GM12878 (cell line): ENCODE data around the gene ETV4. TPM values are rescaled to one million over a fixed set of nuclear protein-coding genes. Genes with fewer than 3 reads are reported as not detected.

ENCODE experiments used
- ATAC-seq: fragments of 200-7000 bp; cut with Tn5 transposase; 3 replicates; pipeline ENCODE4 v1.9.1; 2020; ENCODE audit warnings: mild to moderate bottlenecking, moderate library complexity
- BruUV-seq: library from RNA; stranded (reverse); fragments of 400-500 nt; replicated peaks from 2 replicates; lab custom pipeline; 2021; lab: Mats Ljungman, UMichigan
- CTCF ChIA-PET: fragments of 300-600 bp; sonication (Branson Sonifier 250); formaldehyde crosslinking; extraction: SDS; loops from one replicate; lab custom pipeline; 2021; ENCODE audit warnings: inconsistent platforms; lab: Yijun Ruan, JAX
- POLR2A ChIA-PET: fragments of 350-600 bp; formaldehyde crosslinking; extraction: SDS; loops from one replicate; lab custom pipeline; 2021; ENCODE audit warnings: inconsistent platforms; lab: Charles Lee
- RAD21 ChIA-PET: fragments of 300-600 bp; sonication (Branson Sonifier 250); formaldehyde crosslinking; loops from one replicate; lab custom pipeline; 2023; ENCODE audit warnings: antibody characterized with exemption; ENCODE audit not compliant: unreplicated experiment; lab: Charles Lee
- SMC1A ChIA-PET: fragments of 300-600 bp; sonication (Branson Sonifier 250); formaldehyde crosslinking; loops from one replicate; lab custom pipeline; 2023; ENCODE audit not compliant: unreplicated experiment, uncharacterized antibody; lab: Charles Lee
- DNase-seq: peaks from one replicate; pipeline ENCODE4 v3.0.0-alpha.2; 2011; ENCODE audit warnings: low read depth, low spot score
- FAIRE-seq: peaks from 3 replicates; lab custom pipeline; 2011; peaks lifted over from hg19 to GRCh38; lab: Jason Lieb, UNC
- H2AFZ ChIP-seq: 2 replicates; pipeline ENCODE4 v1.6.0; 2011; ENCODE audit warnings: low read depth, low read length, control low read depth; ENCODE audit not compliant: control insufficient read depth
- H3K27ac ChIP-seq: 2 replicates; pipeline ENCODE4 v1.5.1; 2011; ENCODE audit warnings: control low read depth; ENCODE audit not compliant: control insufficient read depth, insufficient read depth
- H3K27me3 ChIP-seq, 2 experiments: replicated peaks in 1 of 2; 2 replicates each; pipeline versions ENCODE4 v1.6.0 to v1.6.1; 2011; ENCODE audit warnings: low read length in 1 of 2; ENCODE audit not compliant: control insufficient read depth in 2 of 2, insufficient read depth in 2 of 2
- H3K36me3 ChIP-seq, 2 experiments: 2 replicates each; pipeline ENCODE4 v1.5.1; 2011; ENCODE audit warnings: low read length in 1 of 2; ENCODE audit not compliant: control insufficient read depth in 2 of 2, insufficient read depth in 2 of 2
- H3K4me1 ChIP-seq: 2 replicates; pipeline ENCODE4 v1.6.1; 2011; ENCODE audit warnings: mild to moderate bottlenecking, low read length, moderate library complexity, mixed read lengths; ENCODE audit not compliant: control insufficient read depth, insufficient read depth
- H3K4me2 ChIP-seq: 2 replicates; pipeline ENCODE4 v1.6.0; 2011; ENCODE audit warnings: control low read depth; ENCODE audit not compliant: control insufficient read depth, insufficient read depth
- H3K4me3 ChIP-seq: fragments of 200-600 bp; sonication (generic); 2 replicates; pipeline ENCODE4 v1.5.1; 2016
- H3K79me2 ChIP-seq: 2 replicates; pipeline ENCODE4 v1.6.0; 2011; ENCODE audit warnings: low read length; ENCODE audit not compliant: control insufficient read depth, insufficient read depth
- H3K9ac ChIP-seq: 2 replicates; pipeline ENCODE4 v1.8.0; 2011; ENCODE audit warnings: low read length, control low read depth, mixed read lengths; ENCODE audit not compliant: control insufficient read depth, insufficient read depth
- H3K9me3 ChIP-seq: replicated peaks from 3 replicates; pipeline ENCODE4 v1.5.1; 2011; ENCODE audit warnings: mild to moderate bottlenecking, low read length; ENCODE audit not compliant: control insufficient read depth, insufficient read depth
- H4K20me1 ChIP-seq: 2 replicates; pipeline ENCODE4 v1.6.0; 2011; ENCODE audit not compliant: control insufficient read depth, insufficient read depth
- E2F8 ChIP-seq: fragments of 450-650 bp; IDR thresholded peaks from 2 replicates; pipeline ENCODE4 v1.6.1; 2018; ENCODE audit warnings: mild to moderate bottlenecking, low read depth, moderate library complexity; ENCODE audit not compliant: partially characterized antibody
- ETV6 ChIP-seq, 2 experiments: fragments of 450-650 bp in 1 of 2; IDR thresholded peaks in 1 of 2; conservative IDR thresholded peaks in 1 of 2; 2 replicates each; pipeline ENCODE4 v1.6.1; 2014; ENCODE audit warnings: antibody characterized with exemption in 1 of 2, borderline replicate concordance in 1 of 2, low read depth in 1 of 2, mild to moderate bottlenecking in 1 of 2, moderate library complexity in 1 of 2
- JUNB ChIP-seq: IDR thresholded peaks from 2 replicates; pipeline ENCODE4 v1.6.1; 2016; ENCODE audit warnings: antibody characterized with exemption, mild to moderate bottlenecking
- KDM1A ChIP-seq: fragments of 200-600 bp; sonication (generic); IDR thresholded peaks from 2 replicates; pipeline ENCODE4 v1.6.1; 2016; ENCODE audit warnings: borderline replicate concordance
- RAD51 ChIP-seq: fragments of 450-650 bp; IDR thresholded peaks from 2 replicates; pipeline ENCODE4 v1.6.1; 2016; ENCODE audit warnings: moderate library complexity, mild to moderate bottlenecking, inconsistent platforms
- RCOR1 ChIP-seq: conservative IDR thresholded peaks from 2 replicates; pipeline ENCODE4 v1.6.1; 2012; ENCODE audit warnings: low read depth, low read length, improper control_type of control experiment
- RUNX3 ChIP-seq: IDR thresholded peaks from 2 replicates; pipeline ENCODE4 v1.6.1; 2012; ENCODE audit warnings: low read length, inconsistent platforms
- SMC3 ChIP-seq: IDR thresholded peaks from 2 replicates; pipeline ENCODE4 v1.6.1; 2011; ENCODE audit warnings: low read length, improper control_type of control experiment, borderline replicate concordance
- TCF3 ChIP-seq: IDR thresholded peaks from 2 replicates; pipeline ENCODE4 v1.6.1; 2012; ENCODE audit warnings: low read depth, mild to moderate bottlenecking, low read length, borderline replicate concordance; ENCODE audit not compliant: insufficient read depth
- USF1 ChIP-seq: IDR thresholded peaks from 2 replicates; pipeline ENCODE4 v1.6.1; 2011; ENCODE audit warnings: borderline replicate concordance, low read depth, mild to moderate bottlenecking, moderate library complexity, mixed read lengths, low read length; ENCODE audit not compliant: insufficient read depth; ENCODE audit errors: extremely low read length
- WGBS: methylation state at CpG from one replicate; pipeline ENCODE4 v1.1.6; 2016; ENCODE audit warnings: low lambda C conversion rate; ENCODE audit not compliant: insufficient replicate concordance, insufficient coverage; ENCODE audit errors: missing lambda C conversion rate; 5-methylcytosine and 5-hydroxymethylcytosine counted together
- in situ Hi-C: fragments of 300-500 bp; cut with MboI; formaldehyde crosslinking; loops from 9 replicates; pipeline ENCODE4 v1.14.3; 2018; ENCODE audit warnings: mixed read lengths
- intact Hi-C: fragments of 100-400 bp; cut with micrococcal nuclease; formaldehyde crosslinking; loops from one replicate; pipeline ENCODE4 v1.14.2; 2022; ENCODE audit not compliant: unreplicated experiment
- polyA plus RNA-seq, 11 experiments: library from polyadenylated mRNA; depleted of rRNA in 4 of 11; unstranded in 6 of 11; stranded (reverse) in 5 of 11; fragments of >200 nt; fragmentation: Nextera tagmentation in 4 of 11; fragmentation: Illumina TruSeq in 1 of 11; extraction: Ambion mirVana in 4 of 11; extraction: Trizol in 1 of 11; gene quantifications; 1 replicate in 1 of 11; 2 replicates in 10 of 11; pipeline versions ENCODE4 v1.2.1 to v1.2.3, GENCODE V29; 2011 to 2016; ENCODE audit warnings: inconsistent platforms in 2 of 11, missing spikeins in 2 of 11, low read depth in 1 of 11
- total RNA-seq, 4 experiments: library from RNA; depleted of rRNA in 3 of 4; stranded (reverse); fragments of >200 nt in 3 of 4; fragmentation: Illumina TruSeq in 1 of 4; extraction: Trizol in 1 of 4; gene quantifications; 2 replicates each; pipeline versions ENCODE4 v1.2.1 to v1.2.3, GENCODE V29; 2013 to 2021

Gene ETV4
- total and polyA plus RNA-seq, 10 of the 15 experiments (the other 5 are each of a cell fraction or from before 2014, with no cell fraction given): 0.19 to 14.5 (median 1.8) TPM

GRCh38 chr17:43553573-43553972 lies 7.4 kb upstream of the ETV4 start:
- SMC1A ChIA-PET: interaction anchor here (1.4 kb wide), 1 partner anchor 22 kb away, joined by 3 read pairs; no protein-coding TSS in a partner anchor

More at GRCh38 chr17:43553573-43553972, 7.4 kb upstream of the ETV4 start:
- Histone ChIP-seq H3K27me3 (no peaks in the 10 kb centered on the region), H3K79me2 (no peaks in the 10 kb centered on the region), H3K4me3 (no peak overlapping the region), H3K9ac (no peak overlapping the region), H3K9me3 (no peaks in the 10 kb centered on the region), H2AFZ (no peak overlapping the region), H3K4me2 (no peak overlapping the region), H3K27ac (no peak overlapping the region), H3K36me3 (no peaks in the 10 kb centered on the region), H3K4me1 (no peaks in the 10 kb centered on the region; the same call in 1 of the 2 replicates), H4K20me1 (no peaks in the 10 kb centered on the region)
- in situ Hi-C loops (no loop called here), intact Hi-C loops (no loop called here)
- ChIA-PET POLR2A (interaction anchor here (0.5 to 0.9 kb wide), 3 partner anchors 9 to 21 kb away, joined by 3 to 4 read pairs (median 3); no protein-coding TSS in a partner anchor), RAD21 (no interaction called here), CTCF (interaction anchor here (0.8 to 1.5 kb wide), 3 partner anchors 10 to 120 kb away, joined by 3 to 6 read pairs (median 3); no protein-coding TSS in a partner anchor)
- 0% methylated on average over 2 of the region's 2 CpGs for WGBS
- ATAC-seq: no peak
- no peak for DNase-seq
- TF ChIP-seq RUNX3 (no peak), KDM1A (no peak), E2F8 (no peak), RCOR1 (no peak), JUNB (no peak), RAD51 (no peak), USF1 (no peak), ETV6 (conservative IDR thresholded peaks at IDR 0.05 in 1 of 2, IDR thresholded peaks at IDR 0.05 in 1 of 2; ENCODE audit: borderline replicate concordance in 1 of 2, low read depth in 1 of 2) (no peak), SMC3 (no peak), TCF3 (no peak)
- FAIRE-seq: no peak
- no TSS peak for BruUV-seq
